H1 (cell line): ENCODE measurements around the gene ADH1B.

Experiments
- EP300 ChIP-seq, 2 experiments: IDR thresholded peaks; 1 replicate in 1 of 2; 2 replicates in 1 of 2; pipeline ENCODE4 v1.6.1; 2011 to 2012; ENCODE audit warnings: low read depth in 2 of 2, low read length in 2 of 2, mild to moderate bottlenecking in 2 of 2, borderline replicate concordance in 1 of 2, inconsistent platforms in 1 of 2, moderate library complexity in 1 of 2
- POLR2A ChIP-seq, 2 experiments: IDR thresholded peaks; 1 replicate in 1 of 2; 2 replicates in 1 of 2; pipeline ENCODE4 v1.6.1; 2011; ENCODE audit warnings: low read depth in 2 of 2, low read length in 2 of 2, mild to moderate bottlenecking in 2 of 2; ENCODE audit errors: control extremely low read depth in 1 of 2
- SIN3A ChIP-seq, 2 experiments: IDR thresholded peaks in 1 of 2; conservative IDR thresholded peaks in 1 of 2; 2 replicates each; pipeline ENCODE4 v1.6.1; 2011 to 2012; ENCODE audit warnings: low read length in 2 of 2, improper control_type of control experiment in 1 of 2, low read depth in 1 of 2, mild to moderate bottlenecking in 1 of 2
- TCF12 ChIP-seq: IDR thresholded peaks from 2 replicates; pipeline ENCODE4 v1.6.1; 2011; ENCODE audit warnings: low read depth, mild to moderate bottlenecking, low read length
- TF ChIP-seq, protein P1 (sequence below), 3 experiments: IDR thresholded peaks; 1 replicate in 2 of 3; 2 replicates in 1 of 3; pipeline versions ENCODE4 v1.5.1 to v1.6.1; 2011; ENCODE audit warnings: low read length in 3 of 3, mild to moderate bottlenecking in 3 of 3, inconsistent platforms in 2 of 3, low read depth in 1 of 3, moderate library complexity in 1 of 3; ENCODE audit not compliant: insufficient read depth in 1 of 3; ENCODE audit errors: control extremely low read depth in 1 of 3
- TF ChIP-seq, protein P2 (sequence below): IDR thresholded peaks from 2 replicates; pipeline ENCODE4 v1.6.1; 2012; ENCODE audit warnings: low read length, inconsistent platforms

DNA sequence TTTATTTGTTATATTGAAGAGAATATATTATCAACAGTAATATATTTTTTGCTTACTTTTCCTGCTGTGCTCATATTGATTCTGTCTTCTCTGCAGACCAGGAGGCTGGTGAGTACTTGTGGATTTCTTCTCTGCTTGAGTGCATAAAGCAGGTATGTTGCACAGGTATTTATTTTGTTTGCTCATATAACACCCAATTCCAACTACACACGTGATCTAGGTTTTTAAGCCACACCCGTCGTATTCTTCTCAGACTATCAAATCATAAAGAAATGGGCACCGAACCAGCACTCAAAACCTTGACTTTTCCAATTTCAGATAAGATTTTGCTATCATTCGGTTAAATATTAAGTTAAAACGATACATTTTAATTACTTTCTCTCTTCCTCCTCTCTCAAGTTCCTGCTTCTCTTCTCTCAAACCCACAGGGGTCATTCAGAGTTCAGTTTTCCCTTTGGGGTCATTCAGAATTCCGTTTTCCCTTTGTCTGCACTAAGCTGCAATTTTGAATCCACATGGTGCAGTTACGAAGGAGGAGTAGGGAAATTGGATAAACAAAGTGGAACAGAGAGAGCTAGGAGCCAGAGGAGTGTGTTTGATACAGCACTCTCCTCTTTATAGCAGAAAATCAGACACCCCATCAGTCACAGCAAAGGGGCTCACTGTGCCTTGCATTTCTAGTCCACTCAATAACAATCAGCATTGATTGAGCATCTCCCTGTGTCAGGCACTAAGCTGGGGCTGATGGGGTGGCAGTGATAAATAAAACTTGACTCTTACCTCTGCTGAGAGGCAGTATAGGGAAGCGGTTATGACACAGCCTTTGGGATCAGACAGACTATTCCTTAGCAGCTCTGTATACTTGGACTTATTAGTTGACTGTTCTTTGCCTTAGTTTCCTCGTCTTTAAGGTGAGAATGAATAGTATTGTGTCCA lies 31.7 kb upstream of the ADH1B start, which contains the start of gene ADH1C:
- TF ChIP-seq, protein P1, sequence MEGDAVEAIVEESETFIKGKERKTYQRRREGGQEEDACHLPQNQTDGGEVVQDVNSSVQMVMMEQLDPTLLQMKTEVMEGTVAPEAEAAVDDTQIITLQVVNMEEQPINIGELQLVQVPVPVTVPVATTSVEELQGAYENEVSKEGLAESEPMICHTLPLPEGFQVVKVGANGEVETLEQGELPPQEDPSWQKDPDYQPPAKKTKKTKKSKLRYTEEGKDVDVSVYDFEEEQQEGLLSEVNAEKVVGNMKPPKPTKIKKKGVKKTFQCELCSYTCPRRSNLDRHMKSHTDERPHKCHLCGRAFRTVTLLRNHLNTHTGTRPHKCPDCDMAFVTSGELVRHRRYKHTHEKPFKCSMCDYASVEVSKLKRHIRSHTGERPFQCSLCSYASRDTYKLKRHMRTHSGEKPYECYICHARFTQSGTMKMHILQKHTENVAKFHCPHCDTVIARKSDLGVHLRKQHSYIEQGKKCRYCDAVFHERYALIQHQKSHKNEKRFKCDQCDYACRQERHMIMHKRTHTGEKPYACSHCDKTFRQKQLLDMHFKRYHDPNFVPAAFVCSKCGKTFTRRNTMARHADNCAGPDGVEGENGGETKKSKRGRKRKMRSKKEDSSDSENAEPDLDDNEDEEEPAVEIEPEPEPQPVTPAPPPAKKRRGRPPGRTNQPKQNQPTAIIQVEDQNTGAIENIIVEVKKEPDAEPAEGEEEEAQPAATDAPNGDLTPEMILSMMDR (IDR thresholded peaks at IDR 0.05; ENCODE audit: control extremely low read depth in 1 of 3, insufficient read depth in 1 of 3, low read depth in 1 of 3, low read length in 3 of 3), result no peak
- TF ChIP-seq EP300 (IDR thresholded peaks at IDR 0.05; ENCODE audit: borderline replicate concordance in 1 of 2, low read depth in 2 of 2, low read length in 2 of 2), result no peak
- TF ChIP-seq TCF12, result no peak
- TF ChIP-seq POLR2A (IDR thresholded peaks at IDR 0.05; ENCODE audit: control extremely low read depth in 1 of 2, low read depth in 2 of 2, low read length in 2 of 2), result no peak
- TF ChIP-seq SIN3A (conservative IDR thresholded peaks at IDR 0.05 in 1 of 2, IDR thresholded peaks at IDR 0.05 in 1 of 2; ENCODE audit: low read depth in 1 of 2, low read length in 2 of 2), result no peak
- TF ChIP-seq, protein P2, sequence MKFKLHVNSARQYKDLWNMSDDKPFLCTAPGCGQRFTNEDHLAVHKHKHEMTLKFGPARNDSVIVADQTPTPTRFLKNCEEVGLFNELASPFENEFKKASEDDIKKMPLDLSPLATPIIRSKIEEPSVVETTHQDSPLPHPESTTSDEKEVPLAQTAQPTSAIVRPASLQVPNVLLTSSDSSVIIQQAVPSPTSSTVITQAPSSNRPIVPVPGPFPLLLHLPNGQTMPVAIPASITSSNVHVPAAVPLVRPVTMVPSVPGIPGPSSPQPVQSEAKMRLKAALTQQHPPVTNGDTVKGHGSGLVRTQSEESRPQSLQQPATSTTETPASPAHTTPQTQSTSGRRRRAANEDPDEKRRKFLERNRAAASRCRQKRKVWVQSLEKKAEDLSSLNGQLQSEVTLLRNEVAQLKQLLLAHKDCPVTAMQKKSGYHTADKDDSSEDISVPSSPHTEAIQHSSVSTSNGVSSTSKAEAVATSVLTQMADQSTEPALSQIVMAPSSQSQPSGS, result no peak
